H1 (cell line): ENCODE results near the gene HRH4. TPM values are rescaled to one million over a fixed set of nuclear protein-coding genes. Genes with fewer than 3 reads are reported as not detected.

Source experiments
- CTCF ChIP-seq, 3 experiments: IDR thresholded peaks; 1 replicate in 2 of 3; 2 replicates in 1 of 3; pipeline versions ENCODE4 v1.5.1 to v1.6.1; 2011; ENCODE audit warnings: low read length in 3 of 3, mild to moderate bottlenecking in 3 of 3, inconsistent platforms in 2 of 3, low read depth in 1 of 3, moderate library complexity in 1 of 3; ENCODE audit not compliant: insufficient read depth in 1 of 3; ENCODE audit errors: control extremely low read depth in 1 of 3
- JUN ChIP-seq: IDR thresholded peaks from 2 replicates; pipeline ENCODE4 v1.6.1; 2011; ENCODE audit warnings: low read depth, mild to moderate bottlenecking, improper control_type of control experiment, low read length
- JUND ChIP-seq: IDR thresholded peaks from 2 replicates; pipeline ENCODE4 v1.6.1; 2011; ENCODE audit warnings: mild to moderate bottlenecking, improper control_type of control experiment, low read length
- KDM1A ChIP-seq: fragments of 200-600, 300-600 bp; sonication (generic); IDR thresholded peaks from 2 replicates; pipeline ENCODE4 v1.7.1; 2016; ENCODE audit warnings: mild to moderate bottlenecking, low read length, borderline replicate concordance
- SRF ChIP-seq: IDR thresholded peaks from 2 replicates; pipeline ENCODE4 v1.6.1; 2011; ENCODE audit warnings: mild to moderate bottlenecking, low read depth, low read length, moderate library complexity
- polyA plus RNA-seq, 7 experiments: library from polyadenylated mRNA; depleted of rRNA in 3 of 7; stranded (reverse) in 5 of 7; unstranded in 2 of 7; fragments of >200 nt in 5 of 7; fragments of 200-250 nt in 2 of 7; gene quantifications; 1 replicate in 5 of 7; 2 replicates in 1 of 7; 4 replicates in 1 of 7; pipeline versions ENCODE4 v1.2.1 to v1.2.3, GENCODE V29; 2011 to 2013; ENCODE audit warnings: missing spikeins in 2 of 7, mixed read lengths in 2 of 7
- total RNA-seq: library from RNA; stranded (reverse); fragmentation: NEBNext Ultra II Directional; extraction: Animal tissue kit (Norgen Biotek cat#: 25700); gene quantifications from 2 replicates; pipeline ENCODE4 v1.2.1, GENCODE V29; 2021

The HRH4 gene
- total and polyA plus RNA-seq, 2 of the 8 experiments (the other 6 are each of a cell fraction or from before 2014, with no cell fraction given) = 0.03 TPM; not detected in 1

DNA sequence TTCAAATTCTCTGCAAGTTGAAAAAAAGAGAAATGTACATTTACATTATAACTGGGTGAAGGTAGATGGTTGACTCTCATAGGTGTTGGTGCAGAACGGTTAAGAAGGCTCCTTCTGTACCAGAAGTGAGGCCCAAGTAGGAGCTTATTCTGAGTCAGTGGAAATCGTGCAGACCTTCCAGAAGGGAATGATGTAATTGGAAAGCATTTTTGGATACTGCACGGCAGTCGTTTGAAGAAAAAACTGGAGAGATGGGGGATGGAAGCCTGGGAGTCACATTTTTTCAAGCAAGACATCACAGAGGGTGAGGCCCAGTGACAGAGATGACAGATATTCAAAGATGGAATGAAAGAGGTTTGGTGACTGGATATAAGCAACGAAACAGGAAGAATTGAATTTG lies 39.4 kb downstream of the HRH4 start (continued):
- TF ChIP-seq CTCF (IDR thresholded peaks at IDR 0.05; ENCODE audit: control extremely low read depth in 1 of 3, insufficient read depth in 1 of 3, low read depth in 1 of 3, low read length in 3 of 3) (no peak), JUND (no peak), KDM1A (no peak), JUN (no peak), SRF (no peak)
